SKM-1 treated with dmso at 0.1 percent for 144 hours (cell line): ENCODE measurements around the gene ITGA8.
"Not testable (repeated sequence)": the region's sequence is repeated elsewhere in the genome, so short reads cannot be mapped to it uniquely, and the experiment has no call there.

ENCODE experiments used
- DNase-seq: peaks from one replicate; lab custom pipeline; 2025; ENCODE audit not compliant: unreplicated experiment; lab: John Stamatoyannopoulos, UW

The ITGA8 gene

GRCh38 chr10:15690031-15690430 lies 29.7 kb downstream of the ITGA8 start:
- no peak for DNase-seq

- no peak for DNase-seq
These were observed 35.0 kb downstream of the ITGA8 start for GRCh38 chr10:15684768-15685167.

- no peak for DNase-seq
These were observed 38.6 kb downstream of the ITGA8 start for GRCh38 chr10:15681076-15681475.

GRCh38 chr10:15678851-15679250 lies 40.9 kb downstream of the ITGA8 start:
- no peak for DNase-seq

- peak; percentile 29 for DNase-seq
These were observed 47.3 kb downstream of the ITGA8 start for GRCh38 chr10:15672469-15672868.

- no peak for DNase-seq
These were observed 48.8 kb downstream of the ITGA8 start for GRCh38 chr10:15670880-15671279.

- no peak for DNase-seq
These were observed 58.1 kb downstream of the ITGA8 start for GRCh38 chr10:15661574-15661973.

- DNase-seq: no peak
These were observed 58.7 kb downstream of the ITGA8 start for GRCh38 chr10:15660990-15661389.

GRCh38 chr10:15658069-15658702 lies 61.5 kb downstream of the ITGA8 start:
- DNase-seq: no peak

GRCh38 chr10:15652757-15653156 lies 67.0 kb downstream of the ITGA8 start:
- DNase-seq: no peak

- no peak for DNase-seq
These were observed 67.6 kb downstream of the ITGA8 start for GRCh38 chr10:15652117-15652516.

GRCh38 chr10:15651175-15651574 lies 68.5 kb downstream of the ITGA8 start:
- DNase-seq: no peak

GRCh38 chr10:15642095-15642494 lies 77.6 kb downstream of the ITGA8 start:
- DNase-seq: no peak

GRCh38 chr10:15640536-15641085 lies 79.1 kb downstream of the ITGA8 start:
- DNase-seq: no peak

GRCh38 chr10:15636446-15636845 lies 83.3 kb downstream of the ITGA8 start:
- DNase-seq: no peak

GRCh38 chr10:15632456-15633091 lies 87.1 kb downstream of the ITGA8 start:
- no peak for DNase-seq

- not testable (repeated sequence) for DNase-seq
These were observed 88.5 kb downstream of the ITGA8 start for GRCh38 chr10:15631205-15631604.

- DNase-seq: no peak
These were observed 89.4 kb downstream of the ITGA8 start for GRCh38 chr10:15630353-15630752.

- no peak for DNase-seq
These were observed 92.0 kb downstream of the ITGA8 start for GRCh38 chr10:15627617-15628196.

- no peak for DNase-seq
These were observed 92.8 kb downstream of the ITGA8 start for GRCh38 chr10:15626937-15627336.

GRCh38 chr10:15625261-15625660 lies 94.5 kb downstream of the ITGA8 start:
- DNase-seq: no peak
